HCT116 (cell line): Measurements from ENCODE around the gene RASAL2. TPM values are rescaled to one million over a fixed set of nuclear protein-coding genes. Genes with fewer than 3 reads are reported as not detected.

Experiments used
- ATAC-seq: fragments of 200-7000 bp; cut with Tn5 transposase; 2 replicates; pipeline ENCODE4 v1.9.1; 2020; ENCODE audit warnings: mild to moderate bottlenecking, moderate library complexity
- BruUV-seq: library from RNA; stranded (reverse); fragments of 400-500 nt; replicated peaks from 2 replicates; lab custom pipeline; 2021; lab: Mats Ljungman, UMichigan
- CTCF ChIA-PET: fragments of 300-600 bp; sonication (Branson Sonifier 250); formaldehyde crosslinking; loops from one replicate; lab custom pipeline; 2021; ENCODE audit warnings: antibody characterized with exemption; lab: Charles Lee
- POLR2A ChIA-PET: fragments of 300-600, 350-600 bp; sonication (Branson Sonifier 250); formaldehyde crosslinking; loops from one replicate; lab custom pipeline; 2021; ENCODE audit warnings: antibody characterized with exemption; lab: Charles Lee
- RAD21 ChIA-PET, 2 experiments: fragments of 300-600 bp; sonication (Branson Sonifier 250); formaldehyde crosslinking; loops; one replicate each; lab custom pipeline; 2023; ENCODE audit warnings: low total read pairs in 2 of 2; ENCODE audit not compliant: uncharacterized antibody in 2 of 2, unreplicated experiment in 2 of 2, low non-redundant PET in 1 of 2; lab: Charles Lee
- DNase-seq: peaks from one replicate; pipeline ENCODE4 v3.0.0-alpha.2; 2010; ENCODE audit warnings: low read depth, low spot score
- H2AFZ ChIP-seq: fragments of 200-600 bp; shearing (Covaris generic), sonication (generic); 2 replicates; pipeline ENCODE4 v1.6.1; 2017; ENCODE audit warnings: low read depth, mixed run types, mixed read lengths, antibody characterized with exemption, low read length; ENCODE audit not compliant: poor library complexity, severe bottlenecking
- H3K27ac ChIP-seq: 2 replicates; pipeline ENCODE4 v1.5.1; 2012; ENCODE audit warnings: low read depth, low read length
- H3K27me3 ChIP-seq: fragments of 200-600 bp; sonication (generic); 2 replicates; pipeline ENCODE4 v1.6.1; 2016; ENCODE audit warnings: mixed run types, low read length, mixed read lengths; ENCODE audit not compliant: insufficient read depth
- H3K36me3 ChIP-seq, 2 experiments: fragments of 200-500 bp in 1 of 2; fragments of 200-600 bp in 1 of 2; sonication (Bioruptor generic) in 1 of 2; sonication (generic) in 1 of 2; 2 replicates each; pipeline versions ENCODE4 v1.5.1 to v1.6.1; 2014 to 2016; ENCODE audit warnings: low read length in 2 of 2, inconsistent platforms in 1 of 2, mixed read lengths in 1 of 2, mixed run types in 1 of 2; ENCODE audit not compliant: insufficient read depth in 2 of 2, control insufficient read depth in 1 of 2
- H3K4me1 ChIP-seq, 2 experiments: fragments of 200-600 bp in 1 of 2; sonication (generic) in 1 of 2; 2 replicates each; pipeline versions ENCODE4 v1.5.1 to v1.6.1; 2012 to 2017; ENCODE audit warnings: low read length in 2 of 2, inconsistent platforms in 1 of 2, mild to moderate bottlenecking in 1 of 2, mixed read lengths in 1 of 2, mixed run types in 1 of 2, moderate library complexity in 1 of 2; ENCODE audit not compliant: insufficient read depth in 2 of 2, control insufficient read depth in 1 of 2
- H3K4me2 ChIP-seq: fragments of 200-600 bp; sonication (generic); 2 replicates; pipeline ENCODE4 v1.6.1; 2017; ENCODE audit warnings: mixed run types, low read length, mixed read lengths
- H3K4me3 ChIP-seq, 2 experiments: fragments of 200-600 bp in 1 of 2; sonication (generic) in 1 of 2; replicated peaks in 1 of 2; 2 replicates each; pipeline ENCODE4 v1.5.1; 2011 to 2016; ENCODE audit warnings: low read length in 2 of 2, control low read depth in 1 of 2, low read depth in 1 of 2, mild to moderate bottlenecking in 1 of 2, mixed read lengths in 1 of 2, mixed run types in 1 of 2
- H3K79me2 ChIP-seq: fragments of 200-600 bp; sonication (generic); 2 replicates; pipeline ENCODE4 v1.6.1; 2017; ENCODE audit warnings: mild to moderate bottlenecking, mixed run types, low read length, moderate library complexity, mixed read lengths; ENCODE audit not compliant: insufficient read depth
- H3K9ac ChIP-seq: fragments of 200-600 bp; sonication (generic); 2 replicates; pipeline ENCODE4 v1.6.1; 2016; ENCODE audit warnings: low read length, mixed read lengths
- H3K9me2 ChIP-seq: fragments of 200-600 bp; sonication (generic), shearing (Covaris generic); 2 replicates; pipeline ENCODE4 v1.6.1; 2017; ENCODE audit warnings: mixed run types, mild to moderate bottlenecking, moderate library complexity; ENCODE audit not compliant: insufficient read depth
- H3K9me3 ChIP-seq, 2 experiments: fragments of 200-500 bp in 1 of 2; fragments of 200-600 bp in 1 of 2; sonication (Bioruptor generic) in 1 of 2; sonication (generic) in 1 of 2; 2 replicates each; pipeline ENCODE4 v1.6.1; 2014 to 2017; ENCODE audit warnings: low read length in 2 of 2, mixed read lengths in 2 of 2, inconsistent platforms in 1 of 2, low read depth in 1 of 2, mild to moderate bottlenecking in 1 of 2, mixed run types in 1 of 2, moderate library complexity in 1 of 2; ENCODE audit not compliant: control insufficient read depth in 1 of 2, insufficient read depth in 1 of 2
- H4K20me1 ChIP-seq: fragments of 200-600 bp; sonication (generic), shearing (Covaris generic); 2 replicates; pipeline ENCODE4 v1.6.1; 2017; ENCODE audit warnings: mixed run types, mild to moderate bottlenecking, moderate library complexity; ENCODE audit not compliant: insufficient read depth
- CEBPB ChIP-seq: IDR thresholded peaks from 2 replicates; pipeline ENCODE4 v1.6.1; 2012; ENCODE audit warnings: low read depth
- CTCF ChIP-seq, 3 experiments: fragments of 200-600 bp in 1 of 3; sonication (generic) in 1 of 3; IDR thresholded peaks in 2 of 3; conservative IDR thresholded peaks in 1 of 3; 2 replicates each; pipeline ENCODE4 v1.5.1; 2012 to 2017; ENCODE audit warnings: low read depth in 2 of 3, low read length in 2 of 3, antibody characterized with exemption in 1 of 3, borderline replicate concordance in 1 of 3, control low read depth in 1 of 3, mild to moderate bottlenecking in 1 of 3, mixed read lengths in 1 of 3, mixed run types in 1 of 3, moderate library complexity in 1 of 3; ENCODE audit not compliant: insufficient read depth in 1 of 3
- EGR1 ChIP-seq: IDR thresholded peaks from 2 replicates; pipeline ENCODE4 v1.6.1; 2012; ENCODE audit warnings: low read depth
- JUND ChIP-seq: IDR thresholded peaks from 2 replicates; pipeline ENCODE4 v1.6.1; 2012
- POLR2AphosphoS5 ChIP-seq: IDR thresholded peaks from 2 replicates; pipeline ENCODE4 v1.6.1; 2011; ENCODE audit warnings: mild to moderate bottlenecking, low read depth, low read length, moderate library complexity
- REST ChIP-seq: IDR thresholded peaks from 2 replicates; pipeline ENCODE4 v1.6.1; 2012; ENCODE audit warnings: low read depth
- SIN3A ChIP-seq: IDR thresholded peaks from 2 replicates; pipeline ENCODE4 v1.6.1; 2012; ENCODE audit warnings: low read depth
- SRF ChIP-seq: IDR thresholded peaks from 2 replicates; pipeline ENCODE4 v1.6.1; 2012; ENCODE audit warnings: low read depth
- YY1 ChIP-seq: IDR thresholded peaks from 2 replicates; pipeline ENCODE4 v1.6.1; 2011; ENCODE audit warnings: low read length, low read depth, moderate library complexity, mild to moderate bottlenecking; ENCODE audit not compliant: insufficient replicate concordance; ENCODE audit errors: extremely low read depth
- ZFX ChIP-seq: fragments of 450-650 bp; IDR thresholded peaks from 2 replicates; pipeline ENCODE4 v1.6.1; 2017
- ZNF274 ChIP-seq: fragments of 200-500 bp; sonication (Bioruptor generic); IDR thresholded peaks from 2 replicates; pipeline ENCODE4 v1.6.1; 2014; ENCODE audit warnings: mild to moderate bottlenecking, low read depth, low read length, inconsistent platforms
- intact Hi-C: fragments of 100-400 bp; cut with micrococcal nuclease; formaldehyde crosslinking; loops from 2 replicates; pipeline ENCODE4 v1.10.0; 2022
- total RNA-seq: library from RNA; stranded (reverse); gene quantifications from one replicate; pipeline ENCODE4 v1.2.1, GENCODE V29; 2021; ENCODE audit not compliant: unreplicated experiment
- TF ChIP-seq, protein P1 (sequence below): IDR thresholded peaks from 2 replicates; pipeline ENCODE4 v1.6.1; 2012

Gene RASAL2
- total RNA-seq, 1 experiment from 2014 or later, result 11.7 TPM

- H4K20me1 ChIP-seq, result no peaks in the 10 kb centered on the region
- H3K27ac ChIP-seq, result no peak overlapping the region
- ChIA-PET POLR2A (no interaction called here), CTCF (no interaction called here), RAD21 (no interaction called here)
- no peaks in the 10 kb centered on the region for H3K27me3 ChIP-seq
- no TSS peak for BruUV-seq
- H3K4me3 ChIP-seq, result no peak overlapping the region
- H2AFZ ChIP-seq, result no peak overlapping the region
- H3K9ac ChIP-seq, result no peak overlapping the region
- H3K36me3 ChIP-seq, result no peaks in the 10 kb centered on the region
- H3K9me3 ChIP-seq, result no peaks in the 10 kb centered on the region
- peaks cover 5% of the 10 kb centered on the region; the same call in 1 of the 2 replicates for H3K9me2 ChIP-seq
- intact Hi-C loops, result no loop called here
- TF ChIP-seq SRF, result no peak
- TF ChIP-seq ZFX, result no peak
- TF ChIP-seq, protein P1, sequence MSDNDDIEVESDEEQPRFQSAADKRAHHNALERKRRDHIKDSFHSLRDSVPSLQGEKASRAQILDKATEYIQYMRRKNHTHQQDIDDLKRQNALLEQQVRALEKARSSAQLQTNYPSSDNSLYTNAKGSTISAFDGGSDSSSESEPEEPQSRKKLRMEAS, result no peak
- no peak for TF ChIP-seq CTCF (IDR thresholded peaks at IDR 0.05 in 2 of 3, conservative IDR thresholded peaks at IDR 0.05 in 1 of 3; ENCODE audit: borderline replicate concordance in 1 of 3, insufficient read depth in 1 of 3, low read depth in 2 of 3, low read length in 2 of 3)
- no peak for TF ChIP-seq SIN3A
- ATAC-seq, result no peak
- DNase-seq, result no peak
- H3K4me2 ChIP-seq, result no peak overlapping the region
- H3K79me2 ChIP-seq, result peaks cover 11% of the 10 kb centered on the region; the same call in 1 of the 2 replicates
- H3K4me1 ChIP-seq, result peaks cover 0 to 3% of the 10 kb centered on the region in 2 experiments; a peak in 1 of 4 replicates
These were observed 75.7 kb downstream of the RASAL2 start for GRCh38 chr1:178169649-178170048.

- Histone ChIP-seq H3K4me1 (peaks cover 0 to 3% of the 10 kb centered on the region in 2 experiments; a peak in 1 of 4 replicates), H3K4me2 (no peak overlapping the region), H3K4me3 (no peak overlapping the region), H3K27ac (no peak overlapping the region), H3K79me2 (peaks cover 9% of the 10 kb centered on the region; the same call in 1 of the 2 replicates), H4K20me1 (no peaks in the 10 kb centered on the region), H3K9me2 (peaks cover 5% of the 10 kb centered on the region; the same call in 1 of the 2 replicates), H3K27me3 (no peaks in the 10 kb centered on the region), H3K36me3 (no peaks in the 10 kb centered on the region), H2AFZ (no peak overlapping the region), H3K9me3 (no peaks in the 10 kb centered on the region), H3K9ac (no peak overlapping the region)
- no peak for ATAC-seq
- no TSS peak for BruUV-seq
- ChIA-PET RAD21 (no interaction called here), CTCF (no interaction called here), POLR2A (no interaction called here)
- intact Hi-C loops, result no loop called here
- no peak for DNase-seq
- TF ChIP-seq CTCF (IDR thresholded peaks at IDR 0.05 in 2 of 3, conservative IDR thresholded peaks at IDR 0.05 in 1 of 3; ENCODE audit: borderline replicate concordance in 1 of 3, insufficient read depth in 1 of 3, low read depth in 2 of 3, low read length in 2 of 3), result no peak
- TF ChIP-seq ZNF274, result no peak
- TF ChIP-seq YY1, result no peak
- no peak for TF ChIP-seq CEBPB
- TF ChIP-seq JUND, result no peak
- no peak for TF ChIP-seq POLR2AphosphoS5
- no peak for TF ChIP-seq ZFX
- TF ChIP-seq EGR1, result no peak
- no peak for TF ChIP-seq REST
These were observed 79.0 kb downstream of the RASAL2 start for GRCh38 chr1:178172939-178173338.
